ENCODE measurements around the gene SH2D1B.
"Not testable (repeated sequence)": the region's sequence is repeated elsewhere in the genome, so short reads cannot be mapped to it uniquely, and the experiment has no call there.

Gene SH2D1B

DNA sequence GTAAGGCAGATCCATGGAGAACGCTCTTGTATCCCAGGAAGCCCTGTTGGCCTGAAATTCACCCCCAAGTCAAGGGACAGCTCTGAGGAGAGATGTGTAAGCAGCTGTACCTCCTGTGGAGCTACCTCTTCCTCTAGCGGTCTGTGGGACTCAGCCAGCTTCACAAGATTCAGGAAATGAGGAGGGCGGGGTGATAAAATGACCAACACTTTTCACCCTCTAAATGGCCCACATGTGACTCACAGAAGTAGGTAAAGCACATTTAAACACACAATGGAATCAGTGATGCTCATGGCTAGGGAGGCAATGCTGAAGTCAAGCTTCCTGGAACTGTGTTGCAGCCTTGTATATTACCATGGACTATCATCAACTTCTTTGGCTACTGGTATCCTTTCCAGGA lies at the start of gene SH2D1B:
SH2D1B (minus strand) TSS at position 135 of the 400 bp plus-strand sequence; CDS start at position 15, 120 bp downstream.
- no peak for DNase-seq

GRCh38 chr1:162458236-162458635 lies 46.3 kb upstream of the SH2D1B start:
- DNase-seq: no peak

- DNase-seq: no peak
Observed at GRCh38 chr1:162456323-162456722, 44.4 kb upstream of the SH2D1B start.

GRCh38 chr1:162454361-162454760 lies 42.4 kb upstream of the SH2D1B start:
- not testable (repeated sequence) for DNase-seq

GRCh38 chr1:162446946-162447345 lies 35.0 kb upstream of the SH2D1B start:
- no peak for DNase-seq

DNA sequence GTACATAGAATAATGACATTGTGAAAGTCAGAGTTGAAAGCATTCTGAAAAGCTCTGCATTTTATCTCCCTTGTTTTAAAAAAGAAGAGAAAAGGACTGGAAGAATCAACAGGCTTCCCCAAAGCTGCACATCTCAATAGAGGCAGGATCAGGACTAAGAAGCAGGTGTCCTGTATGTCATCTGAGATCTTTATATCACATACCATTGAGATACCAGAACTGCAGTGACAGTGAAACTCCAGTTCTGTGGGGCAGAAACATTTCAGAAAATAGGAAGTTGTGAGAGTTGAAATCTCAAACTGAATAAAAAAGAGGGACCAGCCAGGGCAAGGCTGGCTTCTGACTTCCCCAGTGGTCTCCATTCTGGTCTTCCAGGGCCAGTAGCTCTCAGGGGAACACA lies 33.0 kb upstream of the SH2D1B start:
- DNase-seq: no peak

DNA sequence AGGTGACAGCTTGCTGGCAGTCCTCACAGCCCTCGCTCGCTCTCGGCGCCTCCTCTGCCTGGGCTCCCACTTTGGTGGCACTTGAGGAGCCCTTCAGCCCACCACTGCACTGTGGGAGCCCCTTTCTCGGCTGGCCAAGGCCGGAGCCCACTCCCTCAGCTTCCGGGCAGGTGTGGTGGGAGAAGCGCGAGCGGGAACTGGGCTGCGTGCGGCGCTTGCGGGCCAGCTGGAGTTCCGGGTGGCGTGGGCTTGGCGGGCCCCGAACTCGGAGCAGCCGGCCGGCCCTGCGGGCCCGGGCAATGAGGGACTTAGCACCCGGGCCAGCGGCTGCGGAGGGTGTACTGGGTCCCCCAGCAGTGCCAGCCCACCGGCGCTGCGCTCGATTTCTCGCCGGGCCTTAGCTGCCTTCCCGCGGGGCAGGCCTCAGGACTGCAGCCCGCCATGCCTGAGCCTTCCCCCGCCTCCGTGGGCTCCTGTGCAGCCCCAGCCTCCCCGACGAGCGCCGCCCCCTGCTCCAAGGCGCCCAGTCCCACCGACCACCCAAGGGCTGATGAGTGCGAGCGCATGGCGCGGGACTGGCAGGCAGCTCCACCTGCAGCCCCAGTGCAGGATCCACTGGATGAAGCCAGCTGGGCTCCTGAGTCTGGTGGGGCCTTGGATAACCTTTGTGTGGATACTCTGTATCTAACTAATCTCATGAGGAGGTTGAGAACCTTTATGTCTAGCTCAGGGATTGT lies 21.2 kb upstream of the SH2D1B start:
- DNase-seq: not testable (repeated sequence)

DNA sequence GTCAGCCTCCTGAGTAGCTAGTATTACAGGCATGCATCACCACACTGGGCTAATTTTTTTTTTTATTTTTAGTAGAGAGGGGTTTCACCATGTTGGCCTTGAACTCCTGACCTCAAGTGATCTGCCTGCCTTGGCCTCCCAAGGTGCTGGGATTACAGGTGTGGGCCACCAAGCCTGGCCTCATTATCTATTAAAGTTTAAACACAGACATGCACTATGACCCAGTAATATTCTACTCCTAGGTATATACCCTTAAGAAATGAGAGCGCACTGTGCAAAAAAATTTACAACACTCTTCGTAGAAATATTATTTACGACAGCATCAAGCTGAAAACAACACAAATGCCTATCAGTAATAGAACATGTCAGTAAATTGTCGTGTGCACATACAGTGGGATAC lies 18.6 kb upstream of the SH2D1B start:
- DNase-seq: no peak

DNA sequence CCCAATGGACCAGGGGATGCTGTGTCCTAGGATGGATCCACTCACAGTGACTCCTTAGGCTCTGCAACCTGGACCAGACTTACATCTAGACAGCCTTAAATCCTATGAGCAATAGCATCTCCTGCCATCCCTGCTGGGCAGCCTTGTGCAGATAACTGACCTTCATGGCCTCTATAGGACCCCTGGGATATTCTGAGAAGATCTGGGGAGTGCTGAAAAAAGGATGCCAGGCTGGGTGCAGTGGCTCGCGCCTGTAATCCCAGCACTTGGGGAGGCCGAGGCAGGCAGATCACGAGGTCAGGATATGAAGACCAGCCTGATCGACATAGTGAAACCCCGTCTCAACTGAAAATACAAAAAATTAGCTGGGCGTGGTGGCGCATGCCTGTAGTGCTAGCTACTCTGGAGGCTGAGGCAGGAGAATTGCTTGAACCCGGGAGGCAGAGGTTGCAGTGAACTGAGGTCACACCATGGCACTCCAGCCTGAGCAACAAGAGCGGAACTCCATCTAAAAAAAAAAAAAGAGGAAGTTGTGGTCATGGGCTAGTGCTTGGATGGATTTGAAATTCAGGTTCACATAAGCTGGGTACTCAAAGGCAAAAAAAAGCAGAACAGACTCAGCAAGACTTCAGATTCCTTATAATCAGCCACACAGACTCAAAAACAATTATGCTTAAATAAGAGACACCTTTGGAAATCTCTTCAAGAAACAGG lies 10.9 kb upstream of the SH2D1B start:
- no peak for DNase-seq

GRCh38 chr1:162421258-162422164 lies 9.6 kb upstream of the SH2D1B start:
- no peak for DNase-seq

- no peak for DNase-seq
Observed at GRCh38 chr1:162420120-162420519, 8.2 kb upstream of the SH2D1B start.

DNA sequence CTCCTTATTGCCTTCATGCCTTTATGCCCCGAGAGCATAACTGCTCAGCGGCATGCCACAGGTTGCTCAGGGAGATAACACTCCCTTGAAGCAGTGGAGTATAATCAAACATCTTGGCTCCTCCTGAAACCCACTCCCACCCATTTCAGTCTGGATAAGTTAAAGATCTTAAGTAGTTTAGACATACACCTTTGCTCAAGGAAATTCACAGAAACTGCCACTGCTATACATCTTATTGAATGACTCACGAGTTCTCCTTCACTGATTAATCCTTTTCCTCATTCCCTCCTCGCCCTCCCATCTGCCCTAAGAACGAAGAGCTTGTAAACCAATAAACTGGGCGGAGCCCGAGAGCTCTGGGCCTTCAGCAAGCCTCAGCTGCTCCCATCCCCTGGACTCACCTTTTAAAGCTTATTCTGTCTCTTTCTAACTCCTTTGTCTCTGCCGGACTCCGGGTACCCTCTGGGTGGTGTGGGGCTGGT lies 7.6 kb upstream of the SH2D1B start:
- not testable (repeated sequence) for DNase-seq

DNA sequence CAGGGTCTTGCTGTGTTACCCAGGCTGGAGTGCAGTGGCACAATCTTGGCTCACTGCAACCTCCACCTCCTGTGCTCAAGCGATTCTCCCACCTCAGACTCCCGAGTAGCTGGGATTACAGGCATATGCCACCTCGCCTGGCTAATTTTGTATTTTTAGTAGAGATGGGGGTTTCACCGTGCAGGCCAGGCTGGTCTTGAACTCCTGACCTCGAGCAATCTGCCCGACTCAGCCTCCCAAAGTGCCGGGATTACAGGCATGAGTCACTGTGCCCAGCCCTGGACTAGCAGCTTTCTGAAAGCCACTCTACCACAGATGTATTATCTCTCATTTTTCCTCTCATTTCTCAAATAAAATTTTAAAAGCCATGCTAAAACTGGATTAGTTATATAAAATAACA lies 6.6 kb upstream of the SH2D1B start:
- DNase-seq: not testable (repeated sequence)

DNA sequence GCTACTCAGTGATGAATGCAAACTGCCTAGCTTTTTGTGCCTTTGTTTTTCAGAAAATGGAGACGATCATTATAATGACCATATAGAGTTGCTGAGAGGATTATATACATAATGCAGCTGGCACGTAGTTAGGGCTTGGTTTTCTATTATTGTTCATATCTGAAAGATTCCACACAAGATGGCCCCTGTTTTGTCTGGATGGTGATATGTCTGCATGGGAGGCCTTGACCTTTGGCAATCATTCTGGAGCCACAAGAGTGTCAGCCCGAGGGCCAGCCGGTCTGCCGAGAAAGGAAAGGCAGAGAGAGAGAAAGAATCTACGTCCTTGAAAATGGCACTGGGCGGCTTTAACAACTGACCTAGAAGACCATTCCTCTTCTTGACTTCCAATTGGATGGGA lies 5.7 kb upstream of the SH2D1B start:
- no peak for DNase-seq

GRCh38 chr1:162416909-162417308 lies 5.0 kb upstream of the SH2D1B start:
- DNase-seq: no peak

GRCh38 chr1:162416215-162416614 lies 4.3 kb upstream of the SH2D1B start:
- no peak for DNase-seq

GRCh38 chr1:162407539-162407938 lies 4.4 kb downstream of the SH2D1B start:
- no peak for DNase-seq

DNA sequence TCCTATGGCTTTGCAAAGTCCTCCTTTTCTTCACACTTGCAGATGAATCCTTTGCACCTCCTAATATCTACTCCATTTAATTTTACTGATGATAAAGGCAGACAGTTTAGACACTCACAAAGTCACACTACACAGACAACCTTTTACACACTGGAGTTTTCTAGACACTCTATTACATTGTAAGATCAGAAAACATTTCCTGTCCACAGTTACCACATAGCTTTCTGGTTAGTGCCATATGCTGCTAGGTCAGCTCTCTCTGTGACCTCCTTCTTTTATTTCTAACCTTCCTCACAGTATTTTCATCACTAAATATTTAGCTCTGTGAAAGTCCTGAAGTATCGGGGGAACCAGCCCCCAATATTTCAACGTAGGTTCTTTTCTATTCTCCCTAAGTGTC lies 5.1 kb downstream of the SH2D1B start:
- DNase-seq: no peak

- no peak for DNase-seq
Observed at GRCh38 chr1:162405800-162406199, 6.1 kb downstream of the SH2D1B start.

GRCh38 chr1:162404550-162405160 lies 7.3 kb downstream of the SH2D1B start:
- DNase-seq: no peak

DNA sequence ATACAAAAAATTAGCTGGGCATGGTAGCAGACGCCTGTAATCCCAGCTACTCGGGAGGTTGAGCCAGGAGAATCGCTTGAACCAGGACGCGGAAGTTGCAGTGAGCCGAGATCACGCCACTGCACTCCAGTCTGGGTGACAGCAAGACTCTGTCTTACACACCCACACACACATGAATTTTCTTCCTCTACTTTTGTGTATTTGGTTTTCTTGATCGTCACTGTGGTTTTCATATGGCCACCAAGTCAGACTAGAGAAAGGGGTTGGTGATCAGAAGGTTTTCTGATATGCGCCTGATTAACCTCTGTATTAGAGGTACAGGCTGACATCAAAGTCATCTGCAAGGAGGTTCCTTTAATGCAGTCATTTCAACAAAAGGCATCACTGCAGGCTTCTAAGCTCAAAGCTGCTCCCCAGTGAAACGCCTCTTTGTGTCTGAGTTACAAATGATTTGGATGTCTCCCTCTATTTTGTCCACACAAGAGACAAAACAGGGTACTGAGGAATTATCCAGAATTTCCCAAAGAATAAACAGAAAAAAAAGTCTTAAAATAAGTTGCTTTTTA lies 11.1 kb downstream of the SH2D1B start:
- DNase-seq: no peak

DNA sequence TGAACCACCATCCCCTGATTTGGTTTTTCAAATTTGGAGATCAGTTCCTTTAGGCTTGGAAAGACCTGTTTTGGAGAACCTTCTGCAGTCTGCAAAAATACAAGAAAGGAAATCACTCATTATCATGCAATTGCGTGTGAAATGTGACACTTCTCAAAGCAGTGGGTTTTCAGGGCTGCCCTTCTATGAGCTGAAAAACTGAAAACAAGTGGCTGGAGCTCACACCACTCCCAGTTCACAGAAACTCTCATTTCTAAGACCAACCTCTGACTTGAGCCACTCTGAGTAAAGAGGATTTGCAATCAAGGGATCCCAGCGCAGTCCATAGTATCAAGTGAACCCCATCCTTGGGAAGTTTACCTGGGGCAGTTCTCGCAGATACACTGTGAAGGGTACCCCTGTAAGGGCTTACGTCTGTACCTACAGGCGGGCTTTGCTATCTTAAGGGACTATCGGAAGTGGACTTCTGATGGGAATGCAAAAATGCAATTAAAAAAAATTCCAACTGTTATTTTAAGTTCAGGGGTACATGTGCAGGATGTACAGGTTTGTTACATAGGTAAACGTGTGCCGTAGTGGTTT lies 12.8 kb downstream of the SH2D1B start:
- no peak for DNase-seq

Data from activated CD4-positive, alpha-beta T cell treated with anti-CD3 and anti-CD28 coated beads, Interleukin-2, amount 50 U/mL, for 48 hours (primary cell).